HG02870 (cell line): ENCODE measurements around the gene NECTIN1.

Experiments
- ATAC-seq: cut with Tn5 transposase; IDR thresholded peaks from one replicate; pipeline ENCODE4 v1.9.1; 2021; ENCODE audit warnings: mild to moderate bottlenecking, moderate library complexity; ENCODE audit not compliant: unreplicated experiment

NECTIN1 gene

GRCh38 chr11:119756169-119756865 is 27.3 kb upstream of the NECTIN1 start:
- ATAC-seq: no peak

GRCh38 chr11:119755356-119756071 is 26.5 kb upstream of the NECTIN1 start:
- ATAC-seq: no peak

DNA sequence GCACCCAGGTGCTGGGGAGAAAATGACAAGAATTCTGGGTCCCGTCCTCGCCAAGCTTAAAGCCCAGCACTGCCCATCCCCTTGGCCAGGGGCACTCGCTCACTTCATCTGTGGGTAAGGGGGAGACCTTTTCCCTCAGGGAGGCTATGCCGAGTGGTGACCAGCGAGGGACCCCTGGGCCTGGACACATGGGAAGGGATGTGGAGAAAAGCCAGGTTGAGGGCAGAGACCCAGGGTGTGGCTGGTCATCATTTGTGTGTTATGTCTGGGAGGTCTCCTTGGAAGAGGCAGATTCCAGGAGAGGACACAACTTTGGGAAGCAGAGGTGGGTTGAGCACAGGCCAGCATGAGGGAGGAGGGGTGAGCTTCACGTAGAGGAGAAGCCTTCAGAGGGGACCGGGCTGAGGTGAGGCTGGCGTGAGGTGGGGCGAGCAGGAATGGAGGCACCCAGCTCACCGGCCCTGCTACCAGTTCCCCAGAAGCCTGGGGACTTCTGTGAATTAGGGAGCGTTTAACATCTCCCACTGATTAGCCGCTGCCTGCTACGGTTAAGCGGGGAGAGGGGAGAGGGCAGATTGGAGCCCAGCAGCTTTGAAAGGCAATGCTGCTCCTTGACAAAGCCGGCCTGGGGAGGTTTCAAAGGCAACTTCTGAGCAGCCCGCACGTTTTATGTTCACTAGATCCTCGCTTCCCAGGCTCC is 25.8 kb upstream of the NECTIN1 start:
- no peak for ATAC-seq

DNA sequence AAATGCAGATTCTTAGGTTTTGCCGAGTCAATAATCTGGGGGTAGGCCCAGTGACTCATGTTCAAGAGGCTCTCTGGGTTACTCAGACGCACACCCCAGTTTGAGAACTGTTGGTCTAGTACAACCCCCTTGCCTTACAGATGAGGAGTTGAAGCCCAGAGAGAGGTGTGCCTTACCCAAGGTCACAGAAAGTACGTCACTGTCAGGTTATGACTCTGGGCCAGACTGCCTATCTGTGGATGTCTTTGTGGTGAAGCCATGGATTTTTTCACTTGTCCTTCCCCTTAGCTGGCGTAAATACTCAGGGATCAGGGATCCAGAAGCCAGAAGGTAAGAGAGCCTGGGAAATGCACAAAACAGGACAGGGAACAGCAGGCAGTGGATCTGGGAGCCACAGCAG is 25.2 kb upstream of the NECTIN1 start:
- peak; percentile 46 for ATAC-seq

DNA sequence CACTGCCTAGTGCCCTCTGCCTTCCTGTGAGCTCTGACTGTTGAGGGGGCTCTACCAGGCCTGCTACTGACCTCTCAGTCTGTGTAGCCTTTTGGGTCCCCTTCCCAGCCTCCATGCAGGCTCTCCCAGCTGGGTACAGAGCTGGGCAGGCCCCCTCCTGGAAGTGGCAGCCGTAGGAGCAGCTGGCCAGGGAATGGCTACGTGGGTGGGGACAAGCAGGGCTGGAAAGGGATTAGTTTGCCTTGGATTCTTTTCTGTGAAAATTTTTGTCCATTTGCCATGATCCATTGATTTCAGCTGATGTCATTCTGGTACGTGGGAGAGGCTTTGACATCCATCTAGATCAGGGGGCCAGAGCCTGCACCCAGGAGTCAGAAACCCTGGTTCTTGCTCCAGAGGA is 23.9 kb upstream of the NECTIN1 start:
- ATAC-seq: no peak

GRCh38 chr11:119752345-119752871 is 23.4 kb upstream of the NECTIN1 start:
- no peak for ATAC-seq

DNA sequence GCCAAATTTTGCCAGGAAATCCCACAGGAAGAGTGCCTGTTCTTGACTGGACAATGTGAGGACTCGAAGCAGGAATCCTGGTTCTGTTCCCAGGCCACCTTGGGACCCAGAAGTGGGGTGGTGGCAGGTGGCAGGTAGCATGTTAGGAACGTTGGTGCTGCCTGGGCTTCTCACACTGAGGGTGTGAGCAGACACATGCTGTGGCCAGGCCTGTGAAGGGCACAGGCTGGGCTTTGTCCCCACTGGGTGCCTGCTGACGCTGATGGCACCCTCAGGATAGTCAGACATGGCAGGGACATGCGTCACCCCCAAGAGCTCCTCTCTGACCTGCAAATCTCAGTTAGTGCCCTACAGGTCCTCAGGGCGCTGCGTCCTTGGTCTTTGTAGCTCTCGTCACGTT is 21.1 kb upstream of the NECTIN1 start:
- ATAC-seq: no peak

DNA sequence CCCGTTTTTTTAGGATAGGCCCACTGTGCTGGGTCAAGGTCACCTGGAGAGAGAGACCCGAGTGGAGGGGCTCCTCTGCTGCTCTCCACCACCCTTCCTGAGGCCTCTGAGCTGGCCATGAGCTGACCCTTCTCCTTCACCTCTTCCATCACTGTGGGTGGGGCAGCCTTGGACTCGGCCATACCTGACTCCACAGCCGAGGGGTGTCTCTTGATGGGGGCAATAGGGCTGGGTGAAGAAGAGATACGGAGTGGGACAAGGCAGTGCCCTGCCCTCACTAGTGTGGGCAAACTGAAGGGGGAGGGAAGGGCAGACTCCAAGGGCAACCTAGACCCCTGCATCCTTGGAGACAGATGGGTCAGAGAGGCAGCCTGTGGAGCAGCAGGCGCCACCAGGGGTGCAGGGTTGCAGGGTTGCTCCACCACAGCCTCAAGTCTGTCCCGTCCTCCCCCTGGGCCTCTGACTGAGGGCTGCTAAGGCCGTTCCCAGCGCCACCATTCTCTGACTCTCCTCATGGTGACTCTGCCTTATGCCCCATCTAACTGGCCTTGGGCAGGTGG is 20.1 kb upstream of the NECTIN1 start:
- no peak for ATAC-seq

DNA sequence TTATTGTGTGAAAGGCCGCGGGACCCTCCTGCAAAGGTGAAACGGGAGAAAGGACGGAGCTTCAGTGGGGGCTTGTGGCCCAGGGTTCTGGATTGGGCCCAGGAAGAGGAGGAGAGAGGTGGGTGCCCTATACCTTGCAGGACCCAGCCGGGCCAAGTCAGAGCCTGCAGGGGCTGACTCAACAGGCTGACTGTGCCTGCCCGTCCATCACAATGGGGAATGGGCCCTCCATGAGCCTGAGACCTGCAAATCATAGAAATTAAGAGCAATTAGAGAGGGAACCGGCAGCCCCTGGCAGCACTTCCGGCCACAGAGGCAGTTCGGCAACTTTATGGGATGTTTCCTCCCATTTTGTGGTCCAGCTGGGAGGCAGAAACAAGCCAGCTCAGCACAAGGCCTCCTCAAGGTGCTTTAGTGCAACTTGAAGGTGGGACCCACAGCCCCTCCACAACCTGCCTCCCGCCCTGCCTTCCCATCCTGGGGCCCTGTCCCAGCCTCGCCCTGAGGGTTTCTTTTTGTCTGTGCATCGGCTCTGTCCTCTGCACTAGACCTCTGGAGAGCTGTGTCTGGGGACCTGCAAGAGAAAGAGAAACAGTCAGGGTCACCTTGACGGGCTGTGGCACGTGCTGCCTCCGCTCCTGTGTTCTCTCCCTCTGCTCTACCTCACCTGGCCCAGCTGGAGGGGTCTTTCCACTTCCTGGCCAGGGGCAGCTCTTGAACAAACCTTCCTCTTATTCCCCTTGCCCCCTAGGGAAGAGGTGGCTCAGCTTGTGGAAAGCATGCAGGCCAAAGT is 19.1 kb upstream of the NECTIN1 start:
- ATAC-seq: no peak

- no peak for ATAC-seq
Measured at GRCh38 chr11:119745776-119746535, 17.0 kb upstream of the NECTIN1 start.

GRCh38 chr11:119745112-119745511 is 16.1 kb upstream of the NECTIN1 start:
- ATAC-seq: no peak

DNA sequence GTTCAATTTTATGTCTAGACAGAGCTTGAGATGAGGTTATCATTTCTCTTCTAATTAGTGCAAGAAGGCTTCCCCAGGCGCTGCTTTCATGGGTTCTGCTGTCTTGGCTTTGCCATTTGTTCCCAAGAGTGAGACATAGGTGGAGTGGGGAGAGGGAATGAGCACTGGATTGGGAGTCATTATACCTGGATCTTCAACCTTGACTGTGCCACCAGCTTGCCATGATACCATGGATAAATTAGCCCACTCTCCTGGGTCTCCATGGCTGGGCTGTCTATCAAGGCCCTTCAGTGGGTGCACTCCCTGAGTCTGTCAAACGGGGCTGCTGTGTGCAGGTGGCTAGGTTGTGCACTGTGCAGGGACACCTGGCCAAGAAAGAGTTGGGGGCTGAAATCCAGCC is 15.6 kb upstream of the NECTIN1 start:
- ATAC-seq: no peak

GRCh38 chr11:119743006-119743405 is 14.0 kb upstream of the NECTIN1 start:
- no peak for ATAC-seq

DNA sequence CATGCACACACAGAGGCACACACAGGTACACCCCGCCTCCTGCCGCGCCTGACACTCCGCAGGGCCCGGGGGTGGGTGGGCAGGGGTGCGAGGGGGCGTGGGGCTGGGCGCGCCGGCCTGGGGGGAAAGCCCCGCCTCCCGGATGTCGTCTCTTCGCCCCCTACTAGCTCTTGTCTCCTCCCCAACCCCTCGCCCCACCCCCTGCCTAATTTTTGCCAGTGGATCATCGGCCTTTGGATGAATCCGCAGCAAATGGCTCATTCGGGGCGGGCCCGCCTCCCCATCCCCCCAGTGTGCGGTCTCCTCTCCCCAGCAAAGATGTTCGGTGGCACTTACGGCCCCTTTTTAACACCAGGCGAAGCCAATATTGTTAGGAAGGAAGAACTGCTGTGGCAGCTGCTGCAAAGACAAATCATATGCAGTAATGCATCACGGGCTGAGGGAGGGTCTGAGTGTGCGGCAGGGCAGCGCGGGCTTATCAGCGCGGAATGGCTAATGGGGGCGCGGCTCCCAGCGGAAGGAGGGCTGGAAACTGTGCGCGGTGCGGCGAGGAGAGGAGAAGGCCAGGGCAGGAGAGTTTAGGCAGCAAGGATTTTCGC is 13.4 kb upstream of the NECTIN1 start:
- no peak for ATAC-seq

- ATAC-seq: peak; percentile 53
Measured at GRCh38 chr11:119741369-119742262, 12.6 kb upstream of the NECTIN1 start.

GRCh38 chr11:119739975-119740374 is 11.0 kb upstream of the NECTIN1 start:
- no peak for ATAC-seq

DNA sequence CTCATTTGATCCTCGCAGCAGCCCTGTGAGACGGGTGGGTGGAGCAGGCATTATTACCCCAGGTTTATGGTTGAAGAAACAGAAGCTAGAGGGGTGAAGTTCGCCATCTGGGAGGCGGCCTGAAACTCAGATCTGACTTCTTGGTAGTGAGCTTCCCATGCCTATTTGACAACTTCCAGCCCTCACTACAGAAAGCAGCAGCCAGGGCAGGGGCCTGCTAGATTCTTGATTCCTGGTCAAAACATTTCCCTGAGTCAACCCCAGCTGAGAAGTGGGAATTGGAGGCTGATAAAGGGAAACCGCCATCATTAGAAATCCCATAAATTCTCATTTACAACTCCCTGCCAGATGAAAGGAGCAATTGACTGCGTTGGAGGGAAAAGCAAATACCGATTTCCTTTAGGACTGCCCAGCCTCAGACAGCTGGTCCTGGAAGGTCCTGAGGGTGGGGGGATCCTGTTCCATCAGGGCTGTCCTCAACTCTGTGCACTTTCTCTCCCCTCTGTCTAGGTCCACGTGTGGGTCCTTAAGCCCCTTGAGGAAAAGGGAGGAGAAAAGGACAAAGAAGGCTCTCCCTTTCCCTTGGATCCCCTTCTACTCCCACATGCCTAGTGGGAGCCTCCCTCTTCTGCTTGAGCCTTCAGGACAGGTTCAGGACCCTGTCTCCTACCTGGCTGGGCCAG is 10.2 kb upstream of the NECTIN1 start:
- no peak for ATAC-seq

- no peak for ATAC-seq
Measured at GRCh38 chr11:119738059-119738439, 9.0 kb upstream of the NECTIN1 start.
